Measurements from ENCODE around the gene DNAJC5. TPM values are rescaled to one million over a fixed set of nuclear protein-coding genes. Genes with fewer than 3 reads are reported as not detected.
A peak's percentile ranks its signal among the peaks of the same experiment; 100 is the strongest.

Gene DNAJC5
- total and polyA plus RNA-seq, 2 donors (not counting 1 experiment from before 2014, with no cell fraction given), result 12.2 to 33.3 TPM

DNA sequence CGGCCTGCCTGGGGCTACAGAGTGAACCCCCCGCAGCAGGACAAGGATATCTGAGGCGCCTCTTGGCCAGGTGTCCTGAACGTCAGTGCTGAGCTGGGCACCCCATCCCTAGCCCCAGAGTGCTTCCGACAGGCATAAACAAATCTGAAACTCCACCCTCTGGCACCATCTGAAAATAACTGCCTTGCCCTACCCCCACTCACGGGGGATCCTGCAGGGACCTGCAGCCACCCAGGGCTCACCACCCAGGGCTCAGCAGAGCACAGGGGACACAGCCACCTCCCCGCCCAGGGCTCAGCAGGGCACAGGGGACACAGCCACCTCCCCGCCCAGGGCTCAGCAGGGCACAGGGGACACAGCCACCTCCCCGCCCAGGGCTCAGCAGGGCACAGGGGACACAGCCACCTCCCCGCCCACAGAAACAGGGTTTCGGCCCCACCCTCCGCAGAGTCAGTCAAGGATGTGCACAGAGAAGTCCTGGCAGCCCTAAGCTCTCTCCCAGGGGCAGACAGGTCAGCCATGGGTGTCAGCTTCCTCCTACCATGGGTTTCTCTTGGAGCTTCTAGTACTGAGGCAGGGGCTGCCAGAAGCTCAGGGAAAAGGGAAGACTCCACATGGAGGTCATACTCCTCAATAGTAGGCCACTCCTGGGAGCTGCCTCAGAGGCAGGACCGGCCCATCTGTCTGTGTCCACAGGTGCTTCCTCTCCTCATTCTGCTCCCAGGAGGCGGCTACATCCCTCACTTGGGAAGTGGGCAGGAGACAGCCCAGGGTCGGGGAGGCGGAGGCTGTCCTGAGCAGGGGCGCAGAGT, 56.7 kb downstream of the DNAJC5 start:
- TF ChIP-seq, protein P1, sequence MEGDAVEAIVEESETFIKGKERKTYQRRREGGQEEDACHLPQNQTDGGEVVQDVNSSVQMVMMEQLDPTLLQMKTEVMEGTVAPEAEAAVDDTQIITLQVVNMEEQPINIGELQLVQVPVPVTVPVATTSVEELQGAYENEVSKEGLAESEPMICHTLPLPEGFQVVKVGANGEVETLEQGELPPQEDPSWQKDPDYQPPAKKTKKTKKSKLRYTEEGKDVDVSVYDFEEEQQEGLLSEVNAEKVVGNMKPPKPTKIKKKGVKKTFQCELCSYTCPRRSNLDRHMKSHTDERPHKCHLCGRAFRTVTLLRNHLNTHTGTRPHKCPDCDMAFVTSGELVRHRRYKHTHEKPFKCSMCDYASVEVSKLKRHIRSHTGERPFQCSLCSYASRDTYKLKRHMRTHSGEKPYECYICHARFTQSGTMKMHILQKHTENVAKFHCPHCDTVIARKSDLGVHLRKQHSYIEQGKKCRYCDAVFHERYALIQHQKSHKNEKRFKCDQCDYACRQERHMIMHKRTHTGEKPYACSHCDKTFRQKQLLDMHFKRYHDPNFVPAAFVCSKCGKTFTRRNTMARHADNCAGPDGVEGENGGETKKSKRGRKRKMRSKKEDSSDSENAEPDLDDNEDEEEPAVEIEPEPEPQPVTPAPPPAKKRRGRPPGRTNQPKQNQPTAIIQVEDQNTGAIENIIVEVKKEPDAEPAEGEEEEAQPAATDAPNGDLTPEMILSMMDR (IDR thresholded peaks at IDR 0.05), result no peak
- TF ChIP-seq EZH2 (IDR thresholded peaks at IDR 0.05; ENCODE audit: borderline replicate concordance, insufficient read depth, low read depth, low read length, poor library complexity, severe bottlenecking), result no peak
- no peak for DNase-seq

DNA sequence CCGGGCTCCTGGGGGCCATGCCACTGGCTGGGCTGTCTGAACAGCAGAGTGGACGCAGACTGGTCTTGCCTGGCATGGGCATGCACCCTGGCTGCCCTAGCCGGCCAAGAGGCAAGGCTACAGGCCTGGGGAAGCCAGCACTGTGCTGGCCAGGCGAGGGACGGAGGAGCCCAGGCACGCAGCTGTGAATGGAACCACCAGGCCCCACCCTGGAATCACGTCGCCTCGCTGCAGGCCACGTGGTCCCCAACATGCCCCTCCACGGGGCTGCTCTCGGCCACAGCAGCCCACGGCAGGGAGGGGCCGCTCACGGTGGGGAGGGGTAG, 57.2 kb downstream of the DNAJC5 start:
- Histone ChIP-seq H3K4me2 (replicated peaks; ENCODE audit: low read depth, low read length, poor library complexity, severe bottlenecking) (peak overlapping the region; percentile 58), H2AFZ (ENCODE audit: insufficient read depth, low read depth, low read length, poor library complexity, severe bottlenecking) (no peak overlapping the region), H3K4me3 (ENCODE audit: control extremely low read depth in 1 of 5, extremely low read depth in 1 of 5, insufficient read depth in 1 of 5, low read depth in 2 of 5, low read length in 4 of 5) (no peak overlapping the region), H3K9me3 (ENCODE audit: control extremely low read depth in 1 of 3, control insufficient read depth in 2 of 3, insufficient read depth in 1 of 3, low read length in 2 of 3) (no peaks in the 10 kb centered on the region), H4K20me1 (ENCODE audit: control insufficient read depth, insufficient read depth, low read length, poor library complexity, severe bottlenecking) (peaks cover 86% of the 10 kb centered on the region), H3K27me3 (replicated peaks in 1 of 4; ENCODE audit: control extremely low read depth in 1 of 4, control insufficient read depth in 3 of 4, insufficient read depth in 4 of 4, low read length in 3 of 4) (no peaks in the 10 kb centered on the region), H3K36me3 (replicated peaks in 1 of 2; ENCODE audit: control extremely low read depth in 1 of 2, control insufficient read depth in 1 of 2, extremely low read depth in 1 of 2, insufficient read depth in 2 of 2, low read length in 1 of 2) (no peaks in the 10 kb centered on the region), H3K9ac (ENCODE audit: low read length) (no peak overlapping the region), H3K79me2 (ENCODE audit: control insufficient read depth, insufficient read depth, low read length) (peaks cover 90% of the 10 kb centered on the region), H3K4me1 (ENCODE audit: control insufficient read depth in 2 of 2, insufficient read depth in 2 of 2, low read length in 2 of 2) (peaks cover 72 to 79% of the 10 kb centered on the region in 2 donors), H3K27ac (ENCODE audit: low read length in 2 of 2) (peak overlapping the region in 1 of 2 donors; percentile 46)
- POLR2A ChIA-PET, result interaction anchor here (1.0 to 1.4 kb wide), 2 partner anchors 28 to 88 kb away, joined by 3 read pairs; partner anchors contain the start of gene TPD52L2
- TF ChIP-seq, protein P1 (IDR thresholded peaks at IDR 0.05), result no peak
- no peak for TF ChIP-seq EZH2 (IDR thresholded peaks at IDR 0.05; ENCODE audit: borderline replicate concordance, insufficient read depth, low read depth, low read length, poor library complexity, severe bottlenecking)
- Mint-ChIP-seq H3K4me3 (no peak overlapping the region), H3K27me3 (no peaks in the 10 kb centered on the region), H3K4me1 (peaks cover 66% of the 10 kb centered on the region), H3K9me3 (ENCODE audit: insufficient read depth) (no peaks in the 10 kb centered on the region), H3K27ac (no peak overlapping the region)
- ATAC-seq (ENCODE audit: low read depth) (no peak), DNase-seq (no peak)
- WGBS (ENCODE audit: insufficient coverage), result 93% methylated on average over 15 of the region's 15 CpGs
- intact Hi-C loops (cut with micrococcal nuclease), result no loop called here
- CTCF ChIA-PET, result interaction anchor here (1.5 kb wide), 1 partner anchor 22 kb away, joined by 5 read pairs; no protein-coding TSS in a partner anchor

More for the DNA sequence above, 56.7 kb downstream of the DNAJC5 start:
- Histone ChIP-seq H3K79me2 (ENCODE audit: control insufficient read depth, insufficient read depth, low read length) (peaks cover 96% of the 10 kb centered on the region), H3K27ac (ENCODE audit: low read length in 2 of 2) (peak overlapping the region in 1 of 2 donors; percentile 46), H3K27me3 (replicated peaks in 1 of 4; ENCODE audit: control extremely low read depth in 1 of 4, control insufficient read depth in 3 of 4, insufficient read depth in 4 of 4, low read length in 3 of 4) (no peaks in the 10 kb centered on the region), H3K4me1 (ENCODE audit: control insufficient read depth in 2 of 2, insufficient read depth in 2 of 2, low read length in 2 of 2) (peaks cover 71 to 78% of the 10 kb centered on the region in 2 donors), H3K4me3 (ENCODE audit: control extremely low read depth in 1 of 5, extremely low read depth in 1 of 5, insufficient read depth in 1 of 5, low read depth in 2 of 5, low read length in 4 of 5) (no peak overlapping the region), H3K9ac (ENCODE audit: low read length) (no peak overlapping the region), H3K9me3 (ENCODE audit: control extremely low read depth in 1 of 3, control insufficient read depth in 2 of 3, insufficient read depth in 1 of 3, low read length in 2 of 3) (no peaks in the 10 kb centered on the region), H4K20me1 (ENCODE audit: control insufficient read depth, insufficient read depth, low read length, poor library complexity, severe bottlenecking) (peaks cover 91% of the 10 kb centered on the region), H3K36me3 (replicated peaks in 1 of 2; ENCODE audit: control extremely low read depth in 1 of 2, control insufficient read depth in 1 of 2, extremely low read depth in 1 of 2, insufficient read depth in 2 of 2, low read length in 1 of 2) (no peaks in the 10 kb centered on the region), H2AFZ (ENCODE audit: insufficient read depth, low read depth, low read length, poor library complexity, severe bottlenecking) (no peak overlapping the region), H3K4me2 (replicated peaks; ENCODE audit: low read depth, low read length, poor library complexity, severe bottlenecking) (peak overlapping the region; percentile 58)
- CTCF ChIA-PET, result interaction anchor here (0.6 to 1.5 kb wide), 2 partner anchors 22 to 108 kb away, joined by 3 to 5 read pairs; no protein-coding TSS in a partner anchor
- Mint-ChIP-seq H3K4me1 (peaks cover 68% of the 10 kb centered on the region), H3K4me3 (peak overlapping the region; percentile 44), H3K9me3 (ENCODE audit: insufficient read depth) (no peaks in the 10 kb centered on the region), H3K27me3 (no peaks in the 10 kb centered on the region), H3K27ac (peak overlapping the region; percentile 83)
- no peak for ATAC-seq (ENCODE audit: low read depth)
- intact Hi-C loops (cut with micrococcal nuclease), result no loop called here
- 77% methylated on average over 13 of the region's 17 CpGs for WGBS (ENCODE audit: insufficient coverage)
- POLR2A ChIA-PET, result interaction anchor here (1.0 to 1.4 kb wide), 2 partner anchors 29 to 87 kb away, joined by 3 read pairs; partner anchors contain the start of gene TPD52L2

Data from B cell (primary cell).